Calu3 (cell line): ENCODE results near the gene PCSK5. TPM values are rescaled to one million over a fixed set of nuclear protein-coding genes. Genes with fewer than 3 reads are reported as not detected.
"Not testable (repeated sequence)": the region's sequence is repeated elsewhere in the genome, so short reads cannot be mapped to it uniquely, and the experiment has no call there.

Experiments
- BruUV-seq: library from RNA; stranded (reverse); fragments of 400-500 nt; replicated peaks from 2 replicates; lab custom pipeline; 2021; lab: Mats Ljungman, UMichigan
- CTCF ChIA-PET: fragments of 300-600 bp; sonication (Branson Sonifier 250); formaldehyde crosslinking; loops from one replicate; lab custom pipeline; 2022; ENCODE audit warnings: antibody characterized with exemption; lab: Charles Lee
- DNase-seq: peaks from one replicate; pipeline ENCODE4 v3.0.0; 2022
- H3K27ac Mint-ChIP-seq: one replicate; pipeline ENCODE4 v1.8.0; 2022; ENCODE audit warnings: mixed read lengths; ENCODE audit not compliant: unreplicated experiment
- H3K27me3 Mint-ChIP-seq: one replicate; pipeline ENCODE4 v1.8.0; 2022; ENCODE audit warnings: mixed read lengths; ENCODE audit not compliant: unreplicated experiment
- H3K36me3 Mint-ChIP-seq: one replicate; pipeline ENCODE4 v1.8.0; 2022; ENCODE audit warnings: mild to moderate bottlenecking, moderate library complexity, mixed read lengths; ENCODE audit not compliant: insufficient read depth, unreplicated experiment
- H3K4me1 Mint-ChIP-seq: one replicate; pipeline ENCODE4 v1.8.0; 2022; ENCODE audit warnings: mild to moderate bottlenecking, low read depth, mixed read lengths; ENCODE audit not compliant: unreplicated experiment
- H3K4me3 Mint-ChIP-seq: one replicate; pipeline ENCODE4 v1.8.0; 2022; ENCODE audit warnings: mild to moderate bottlenecking, low read depth, moderate library complexity, mixed read lengths; ENCODE audit not compliant: unreplicated experiment
- H3K9me3 Mint-ChIP-seq: one replicate; pipeline ENCODE4 v1.8.0; 2022; ENCODE audit warnings: low read depth, mixed read lengths; ENCODE audit not compliant: unreplicated experiment
- CTCF ChIP-seq: fragments of 200-600 bp; IDR thresholded peaks from one replicate; pipeline ENCODE4 v1.8.0; 2022; ENCODE audit warnings: antibody characterized with exemption; ENCODE audit not compliant: unreplicated experiment
- intact Hi-C: fragments of 100-400 bp; cut with micrococcal nuclease; formaldehyde crosslinking; loops from one replicate; pipeline ENCODE4 v1.10.0; 2022; ENCODE audit not compliant: unreplicated experiment
- total RNA-seq: library from RNA; stranded (reverse); gene quantifications from 2 replicates; pipeline ENCODE4 v1.2.3, GENCODE V29; 2022

Gene PCSK5
- total RNA-seq, 1 experiment from 2014 or later, result 38.4 TPM

GRCh38 chr9:75858497-75859092 lies 31.9 kb upstream of the PCSK5 start:
- Mint-ChIP-seq H3K27me3 (no peaks in the 10 kb centered on the region), H3K9me3 (no peaks in the 10 kb centered on the region), H3K27ac (no peak overlapping the region), H3K36me3 (no peaks in the 10 kb centered on the region), H3K4me1 (no peaks in the 10 kb centered on the region), H3K4me3 (no peak overlapping the region)
- no TSS peak for BruUV-seq
- no peak for DNase-seq
- no peak for TF ChIP-seq CTCF
- CTCF ChIA-PET, result no interaction called here
- intact Hi-C loops, result no loop called here

- Mint-ChIP-seq H3K27me3 (no peaks in the 10 kb centered on the region), H3K27ac (no peak overlapping the region), H3K4me1 (no peaks in the 10 kb centered on the region), H3K4me3 (no peak overlapping the region), H3K9me3 (no peaks in the 10 kb centered on the region), H3K36me3 (no peaks in the 10 kb centered on the region)
- no peak for TF ChIP-seq CTCF
- CTCF ChIA-PET, result no interaction called here
- intact Hi-C loops, result no loop called here
- no TSS peak for BruUV-seq
- DNase-seq, result no peak
Measured at GRCh38 chr9:75864266-75864665, 26.2 kb upstream of the PCSK5 start.

- H3K9me3 Mint-ChIP-seq, result no peaks in the 10 kb centered on the region
Measured at GRCh38 chr9:75866273-75866871, 24.1 kb upstream of the PCSK5 start.

GRCh38 chr9:75868526-75868925 lies 21.9 kb upstream of the PCSK5 start:
- H3K4me3 Mint-ChIP-seq, H3K36me3 Mint-ChIP-seq, H3K27me3 Mint-ChIP-seq, DNase-seq, H3K9me3 Mint-ChIP-seq, BruUV-seq, H3K4me1 Mint-ChIP-seq, CTCF ChIA-PET, H3K27ac Mint-ChIP-seq: not testable (repeated sequence)
- intact Hi-C loops, result loop anchor here (5.0 kb wide), 2 partner anchors 429 to 601 kb away; no protein-coding TSS in a partner anchor

More at GRCh38 chr9:75866273-75866871, 24.1 kb upstream of the PCSK5 start:
- Mint-ChIP-seq H3K27me3 (no peaks in the 10 kb centered on the region), H3K36me3 (no peaks in the 10 kb centered on the region), H3K27ac (no peak overlapping the region), H3K4me3 (no peak overlapping the region), H3K4me1 (no peaks in the 10 kb centered on the region)
- intact Hi-C loops, result loop anchor here (5.0 kb wide), 2 partner anchors 431 to 599 kb away; no protein-coding TSS in a partner anchor
- no TSS peak for BruUV-seq
- DNase-seq, result peak; percentile 28
- CTCF ChIA-PET, result interaction anchor here (0.6 to 1.2 kb wide), 8 partner anchors 11 to 601 kb away, joined by 3 to 5 read pairs (median 3); partner anchors contain the start of gene PCSK5
- TF ChIP-seq CTCF, result peak; percentile 18
